Endothelial cell of umbilical vein (primary cell): ENCODE data around the gene ENAH. TPM values are rescaled to one million over a fixed set of nuclear protein-coding genes. Genes with fewer than 3 reads are reported as not detected.

Experiments
- BruUV-seq: library from RNA; stranded (reverse); fragments of 400-500 nt; replicated peaks from 2 replicates; lab custom pipeline; 2021; lab: Mats Ljungman, UMichigan
- CTCF ChIA-PET: fragments of 300-600, 350-600 bp; sonication (Branson Sonifier 250); formaldehyde crosslinking; loops from one replicate; lab custom pipeline; 2021; ENCODE audit warnings: antibody characterized with exemption, inconsistent platforms; lab: Charles Lee
- POLR2A ChIA-PET: fragments of 300-600, 350-600 bp; sonication (Branson Sonifier 250); formaldehyde crosslinking; loops from one replicate; lab custom pipeline; 2021; ENCODE audit warnings: antibody characterized with exemption, inconsistent platforms; lab: Charles Lee
- DNase-seq: peaks from one replicate; pipeline ENCODE4 v3.0.0-alpha.2; 2011; ENCODE audit warnings: low read depth, low spot score
- FAIRE-seq: peaks from 2 replicates; lab custom pipeline; 2011; peaks lifted over from hg19 to GRCh38; lab: Jason Lieb, UNC
- H2AFZ ChIP-seq: 2 replicates; pipeline ENCODE4 v1.6.0; 2012; ENCODE audit warnings: low read depth, low read length, control low read depth, inconsistent platforms
- H3K27ac ChIP-seq: 2 replicates; pipeline ENCODE4 v1.5.1; 2011; ENCODE audit warnings: low read depth, mild to moderate bottlenecking, control low read depth, low read length, moderate library complexity; ENCODE audit not compliant: insufficient read depth
- H3K27me3 ChIP-seq, 2 experiments: 2 replicates each; pipeline versions ENCODE4 v1.6.0 to v1.6.1; 2011; ENCODE audit warnings: low read length in 2 of 2, mixed read lengths in 1 of 2; ENCODE audit not compliant: control insufficient read depth in 2 of 2, insufficient read depth in 2 of 2
- H3K36me3 ChIP-seq, 2 experiments: 2 replicates in 1 of 2; 3 replicates in 1 of 2; pipeline ENCODE4 v1.5.1; 2011; ENCODE audit warnings: low read length in 2 of 2, mild to moderate bottlenecking in 1 of 2, moderate library complexity in 1 of 2; ENCODE audit not compliant: control insufficient read depth in 2 of 2, insufficient read depth in 2 of 2; ENCODE audit errors: extremely low read depth in 1 of 2
- H3K4me1 ChIP-seq: 3 replicates; pipeline ENCODE4 v1.5.1; 2011; ENCODE audit warnings: mild to moderate bottlenecking, low read length; ENCODE audit not compliant: control insufficient read depth, insufficient read depth; ENCODE audit errors: extremely low read depth
- H3K4me2 ChIP-seq: 2 replicates; pipeline ENCODE4 v1.6.1; 2011; ENCODE audit warnings: low read length, control low read depth, mixed read lengths; ENCODE audit not compliant: insufficient read depth
- H3K4me3 ChIP-seq, 3 experiments: fragments of 200-600 bp in 1 of 3; sonication (generic), shearing (Covaris generic) in 1 of 3; replicated peaks in 1 of 3; 2 replicates each; pipeline ENCODE4 v1.5.1; 2011 to 2016; ENCODE audit warnings: control low read depth in 3 of 3, low read length in 3 of 3, mild to moderate bottlenecking in 2 of 3, inconsistent platforms in 1 of 3, low read depth in 1 of 3, moderate library complexity in 1 of 3; ENCODE audit not compliant: insufficient read depth in 1 of 3
- H3K79me2 ChIP-seq: 2 replicates; pipeline ENCODE4 v1.6.0; 2012; ENCODE audit warnings: low read length, inconsistent platforms; ENCODE audit not compliant: control insufficient read depth, insufficient read depth
- H3K9ac ChIP-seq: replicated peaks from 2 replicates; pipeline ENCODE3; 2011; ENCODE audit warnings: low read length, control low read depth; ENCODE audit not compliant: insufficient read depth; ENCODE audit errors: extremely low read depth
- H3K9me1 ChIP-seq: replicated peaks from 3 replicates; pipeline ENCODE4 v1.6.0; 2011; ENCODE audit warnings: mild to moderate bottlenecking, low read length; ENCODE audit not compliant: control insufficient read depth, insufficient read depth; ENCODE audit errors: extremely low read depth
- H3K9me3 ChIP-seq: replicated peaks from 2 replicates; pipeline ENCODE4 v1.5.1; 2012; ENCODE audit warnings: low read length, inconsistent platforms; ENCODE audit not compliant: control insufficient read depth, insufficient read depth
- H4K20me1 ChIP-seq: replicated peaks from 2 replicates; pipeline ENCODE3; 2011; ENCODE audit warnings: mild to moderate bottlenecking, low read length; ENCODE audit not compliant: control insufficient read depth, insufficient read depth; ENCODE audit errors: extremely low read depth
- EZH2 ChIP-seq: IDR thresholded peaks from 2 replicates; pipeline ENCODE4 v1.6.1; 2012; ENCODE audit warnings: borderline replicate concordance, low read depth, mild to moderate bottlenecking, moderate library complexity, low read length, inconsistent platforms; ENCODE audit not compliant: severe bottlenecking
- FOS ChIP-seq: IDR thresholded peaks from 2 replicates; pipeline ENCODE4 v1.6.1; 2011; ENCODE audit warnings: mild to moderate bottlenecking, low read length, moderate library complexity, borderline replicate concordance; ENCODE audit not compliant: insufficient read depth
- GATA2 ChIP-seq: IDR thresholded peaks from 2 replicates; pipeline ENCODE4 v1.7.0; 2011; ENCODE audit warnings: low read depth, mild to moderate bottlenecking, moderate library complexity, mixed read lengths, low read length; ENCODE audit not compliant: insufficient read length, insufficient read depth
- JUN ChIP-seq: IDR thresholded peaks from 2 replicates; pipeline ENCODE4 v1.6.1; 2011; ENCODE audit warnings: borderline replicate concordance, low read depth; ENCODE audit not compliant: insufficient read length, insufficient read depth
- MYC ChIP-seq: IDR thresholded peaks from one replicate; pipeline ENCODE4 v1.6.1; 2011; ENCODE audit warnings: mild to moderate bottlenecking, low read depth, low read length
- POLR2A ChIP-seq: IDR thresholded peaks from 2 replicates; pipeline ENCODE4 v1.6.1; 2012; ENCODE audit warnings: low read depth, mild to moderate bottlenecking, control low read depth, low read length
- POLR2AphosphoS5 ChIP-seq: IDR thresholded peaks from 2 replicates; pipeline ENCODE4 v1.6.1; 2012; ENCODE audit warnings: low read depth, mild to moderate bottlenecking, control low read depth, low read length, moderate library complexity; ENCODE audit not compliant: insufficient read depth
- dilution Hi-C: fragments of 300-500 bp; cut with MboI; formaldehyde crosslinking; loops from one replicate; pipeline ENCODE4 v1.15.0; 2019; ENCODE audit warnings: low sequenced_read_pairs; ENCODE audit not compliant: extremely low pct_ligation_motif_present
- intact Hi-C: fragments of 100-400 bp; cut with micrococcal nuclease; formaldehyde crosslinking; loops from one replicate; pipeline ENCODE4 v1.10.0; 2022
- polyA plus RNA-seq, 4 experiments: library from polyadenylated mRNA; depleted of rRNA in 3 of 4; stranded (reverse) in 3 of 4; unstranded in 1 of 4; fragments of >200 nt; gene quantifications; 2 replicates each; pipeline versions ENCODE4 v1.2.1 to v1.2.3, GENCODE V29; 2011 to 2012; ENCODE audit warnings: missing spikeins in 1 of 4
- total RNA-seq: library from RNA; stranded (reverse); gene quantifications from 2 replicates; pipeline ENCODE4 v1.2.3, GENCODE V29; 2021
- TF ChIP-seq, protein P1 (sequence below): IDR thresholded peaks from 2 replicates; pipeline ENCODE4 v1.6.1; 2011; ENCODE audit not compliant: insufficient read depth, insufficient read length
- TF ChIP-seq, protein P2 (sequence below), 2 donors: IDR thresholded peaks; 1 replicate in 1 of 2; 2 replicates in 1 of 2; pipeline ENCODE4 v1.5.1; 2011; ENCODE audit warnings: low read length in 2 of 2, mild to moderate bottlenecking in 2 of 2, moderate library complexity in 2 of 2, control low read depth in 1 of 2, inconsistent platforms in 1 of 2, low read depth in 1 of 2; ENCODE audit not compliant: insufficient read depth in 1 of 2; ENCODE audit errors: extremely low read depth in 1 of 2

ENAH gene
- total and polyA plus RNA-seq, 2 donors (not counting 3 experiments of a cell fraction or from before 2014, with no cell fraction given) = 19.9 to 95.6 TPM

DNA sequence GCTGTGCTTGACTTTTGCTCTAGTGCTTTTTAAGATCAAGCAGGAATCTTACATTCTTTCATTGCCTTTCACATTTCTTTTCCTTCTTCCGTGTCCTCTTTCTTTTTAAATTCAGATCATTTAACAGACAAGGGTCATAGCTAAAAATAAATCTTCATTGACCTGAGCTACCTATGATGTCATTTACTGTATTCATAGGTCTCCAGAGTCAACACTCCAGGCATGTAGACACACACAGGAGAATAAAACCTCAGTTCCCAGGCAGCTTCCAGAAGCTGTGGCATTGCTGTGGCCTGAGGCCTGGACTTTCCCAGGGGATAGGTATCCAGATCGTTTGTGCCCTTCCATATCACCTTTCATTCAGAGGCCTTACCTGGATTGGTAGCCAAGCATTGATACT lies 38.5 kb upstream of the ENAH start:
- Histone ChIP-seq H3K27ac (no peak overlapping the region), H3K79me2 (no peaks in the 10 kb centered on the region), H2AFZ (no peak overlapping the region), H3K4me1 (peaks cover 10% of the 10 kb centered on the region), H3K4me3 (no peak overlapping the region), H4K20me1 (no peaks in the 10 kb centered on the region), H3K4me2 (no peak overlapping the region), H3K9me3 (no peaks in the 10 kb centered on the region), H3K36me3 (no peaks in the 10 kb centered on the region), H3K9ac (no peak overlapping the region), H3K9me1 (no peaks in the 10 kb centered on the region), H3K27me3 (no peaks in the 10 kb centered on the region)
- no peak for DNase-seq
- TF ChIP-seq EZH2 (no peak), MYC (no peak), GATA2 (no peak), FOS (no peak), POLR2AphosphoS5 (no peak), POLR2A (no peak), JUN (no peak)
- TF ChIP-seq, protein P1, sequence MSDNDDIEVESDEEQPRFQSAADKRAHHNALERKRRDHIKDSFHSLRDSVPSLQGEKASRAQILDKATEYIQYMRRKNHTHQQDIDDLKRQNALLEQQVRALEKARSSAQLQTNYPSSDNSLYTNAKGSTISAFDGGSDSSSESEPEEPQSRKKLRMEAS = no peak
- TF ChIP-seq, protein P2, sequence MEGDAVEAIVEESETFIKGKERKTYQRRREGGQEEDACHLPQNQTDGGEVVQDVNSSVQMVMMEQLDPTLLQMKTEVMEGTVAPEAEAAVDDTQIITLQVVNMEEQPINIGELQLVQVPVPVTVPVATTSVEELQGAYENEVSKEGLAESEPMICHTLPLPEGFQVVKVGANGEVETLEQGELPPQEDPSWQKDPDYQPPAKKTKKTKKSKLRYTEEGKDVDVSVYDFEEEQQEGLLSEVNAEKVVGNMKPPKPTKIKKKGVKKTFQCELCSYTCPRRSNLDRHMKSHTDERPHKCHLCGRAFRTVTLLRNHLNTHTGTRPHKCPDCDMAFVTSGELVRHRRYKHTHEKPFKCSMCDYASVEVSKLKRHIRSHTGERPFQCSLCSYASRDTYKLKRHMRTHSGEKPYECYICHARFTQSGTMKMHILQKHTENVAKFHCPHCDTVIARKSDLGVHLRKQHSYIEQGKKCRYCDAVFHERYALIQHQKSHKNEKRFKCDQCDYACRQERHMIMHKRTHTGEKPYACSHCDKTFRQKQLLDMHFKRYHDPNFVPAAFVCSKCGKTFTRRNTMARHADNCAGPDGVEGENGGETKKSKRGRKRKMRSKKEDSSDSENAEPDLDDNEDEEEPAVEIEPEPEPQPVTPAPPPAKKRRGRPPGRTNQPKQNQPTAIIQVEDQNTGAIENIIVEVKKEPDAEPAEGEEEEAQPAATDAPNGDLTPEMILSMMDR (IDR thresholded peaks at IDR 0.05; ENCODE audit: extremely low read depth in 1 of 2, insufficient read depth in 1 of 2, low read depth in 1 of 2, low read length in 2 of 2) = no peak
- ChIA-PET CTCF (interaction anchor here (0.8 to 1.4 kb wide), 3 partner anchors 55 to 223 kb away, joined by 3 read pairs; no protein-coding TSS in a partner anchor), POLR2A (no interaction called here)
- no TSS peak for BruUV-seq
- dilution Hi-C loops (no loop called here), intact Hi-C loops (no loop called here)
- peak; percentile 24 for FAIRE-seq
